Inflammatory macrophage treated with lipopolysaccharide for 4 hours (primary cell): ENCODE results near the gene FLT4.
A peak's percentile ranks its signal among the peaks of the same experiment; 100 is the strongest.
"Not testable (repeated sequence)": the region's sequence is repeated elsewhere in the genome, so short reads cannot be mapped to it uniquely, and the experiment has no call there.

ENCODE experiments used
- DNase-seq: peaks from one replicate; pipeline ENCODE4 v3.0.0-alpha.2; 2020

FLT4 gene

DNA sequence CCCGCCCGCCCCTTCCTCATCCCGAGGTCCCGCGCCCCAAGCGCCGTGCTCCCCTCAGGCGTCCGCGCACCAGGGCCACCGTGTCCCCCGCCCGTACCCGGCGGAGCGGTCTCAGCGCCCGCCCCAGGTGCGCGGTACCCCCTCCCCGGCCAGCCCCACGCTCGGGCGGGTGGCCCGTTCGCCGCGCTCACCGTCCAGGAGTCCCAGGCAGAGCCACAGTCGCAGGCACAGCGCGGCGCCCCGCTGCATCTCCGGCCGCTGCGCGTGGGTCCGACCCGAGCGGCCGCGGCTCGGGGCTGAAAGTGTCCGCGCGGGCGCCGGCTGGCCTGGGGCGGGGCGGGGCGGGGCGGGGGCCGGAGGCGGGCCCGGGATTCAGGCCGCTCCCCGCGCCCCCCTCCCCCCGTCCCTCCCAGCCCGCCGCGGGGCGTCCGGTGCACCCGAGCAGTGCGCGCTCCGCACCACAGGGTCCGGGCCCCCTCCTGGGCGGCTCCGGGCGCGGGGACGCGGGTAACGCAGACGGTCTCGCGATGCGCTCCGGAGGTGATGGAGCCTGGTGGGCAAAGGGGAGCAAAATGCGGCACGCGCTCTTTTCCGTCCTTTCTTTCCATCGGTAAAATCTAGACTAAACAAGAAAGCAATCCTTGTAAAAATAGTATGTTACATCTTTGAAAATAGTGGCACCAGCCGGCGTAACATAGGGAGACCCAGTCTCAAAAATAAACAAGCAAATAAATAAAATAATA lies at the start of gene FLT4:
FLT4 (minus strand) TSS at position 304 of the 743 bp plus-strand sequence; CDS start at position 249, 55 bp downstream.
- DNase-seq: no peak

DNA sequence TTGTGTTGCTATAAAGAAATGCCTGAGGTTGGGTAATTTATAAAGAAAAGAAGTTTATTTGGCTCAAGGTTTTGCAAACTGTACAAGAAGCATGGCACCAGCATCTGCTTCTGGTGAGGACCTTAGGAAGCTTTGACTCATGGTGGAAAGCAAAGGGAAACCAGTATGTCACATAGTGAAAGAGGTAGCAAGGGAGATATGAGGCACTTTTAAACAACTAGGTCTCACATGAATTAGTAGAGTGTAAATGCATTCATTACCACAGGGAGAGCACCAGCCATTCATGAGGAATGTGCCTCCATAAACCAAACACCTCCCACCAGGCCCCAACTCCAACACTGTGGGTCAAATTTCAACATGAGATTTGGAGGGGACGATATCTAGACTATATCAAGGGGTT lies 49.6 kb upstream of the FLT4 start:
- no peak for DNase-seq

DNA sequence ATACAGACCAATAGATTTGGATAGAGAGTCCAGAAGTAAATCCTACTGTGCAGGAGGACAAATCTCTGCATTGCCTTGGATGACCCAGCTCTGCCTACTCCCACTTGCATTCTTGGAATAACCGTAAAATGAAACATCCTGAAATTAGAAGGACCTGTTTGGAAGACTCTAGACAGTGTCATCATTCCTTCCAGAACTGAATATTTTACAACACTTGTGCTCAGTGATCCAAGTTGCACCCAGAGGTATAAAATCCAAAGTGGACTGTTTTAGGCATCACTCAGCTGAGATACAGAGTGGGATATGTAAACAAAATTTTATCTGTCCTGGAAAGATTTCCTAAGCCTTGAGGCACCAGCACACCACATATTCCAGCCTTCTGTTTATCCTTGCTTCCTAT lies 46.7 kb upstream of the FLT4 start:
- DNase-seq: no peak

DNA sequence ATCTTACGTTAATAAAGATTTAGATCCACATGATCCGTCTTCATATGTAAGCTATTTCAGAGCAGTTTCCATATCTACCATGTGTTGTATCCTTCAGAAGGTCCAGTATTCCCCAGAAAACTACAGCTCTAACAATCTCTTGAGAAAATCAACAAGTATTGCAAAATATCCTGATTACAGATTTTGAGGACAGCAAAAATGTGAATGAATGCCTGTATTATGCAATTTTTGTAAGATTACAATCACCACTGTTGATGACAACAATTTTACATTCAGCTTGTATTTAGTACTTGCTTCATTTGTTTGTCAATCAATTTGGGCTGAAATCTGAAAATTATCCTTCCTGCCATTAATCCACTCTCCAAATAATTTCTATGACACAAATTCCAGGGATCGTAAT lies 43.0 kb upstream of the FLT4 start:
- DNase-seq: no peak

DNA sequence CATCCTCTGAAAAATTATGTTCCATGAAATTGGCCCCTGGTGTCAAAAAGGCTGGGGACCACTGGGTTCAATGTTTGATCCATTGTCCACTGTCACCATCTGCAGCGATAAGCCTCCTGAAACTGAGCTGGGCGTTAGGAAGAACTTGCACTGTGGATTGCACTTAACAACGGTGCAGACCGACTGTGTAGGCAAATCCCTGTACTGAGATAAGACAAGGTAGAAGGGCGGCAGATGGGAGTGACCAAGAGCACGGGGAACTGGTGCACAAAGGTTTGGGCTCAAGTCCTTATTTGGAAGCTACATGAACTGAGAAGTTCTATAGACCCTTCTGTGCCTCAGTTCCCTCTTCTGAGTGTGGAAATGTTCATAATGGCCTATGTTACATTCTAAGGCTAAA lies 41.6 kb upstream of the FLT4 start:
- no peak for DNase-seq

DNA sequence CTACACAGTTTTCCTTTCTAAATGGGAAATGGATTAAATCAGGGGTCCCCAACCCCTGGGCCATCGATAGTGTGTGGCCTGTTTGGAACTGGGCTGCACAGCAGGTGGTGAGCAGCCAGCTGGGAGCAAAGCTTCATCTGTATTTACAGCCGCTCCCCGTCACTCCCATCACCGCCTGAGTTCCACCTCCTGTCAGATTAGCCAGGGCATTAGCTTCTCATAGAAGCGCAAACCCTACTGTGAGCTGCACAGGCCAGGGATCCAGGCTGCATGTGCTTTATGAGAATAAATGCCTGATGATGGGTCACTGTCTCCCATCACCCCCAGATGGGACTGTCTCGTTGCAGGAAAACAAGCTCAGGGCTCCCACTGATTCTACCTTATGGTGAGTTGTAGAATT lies 41.2 kb upstream of the FLT4 start:
- DNase-seq: no peak

DNA sequence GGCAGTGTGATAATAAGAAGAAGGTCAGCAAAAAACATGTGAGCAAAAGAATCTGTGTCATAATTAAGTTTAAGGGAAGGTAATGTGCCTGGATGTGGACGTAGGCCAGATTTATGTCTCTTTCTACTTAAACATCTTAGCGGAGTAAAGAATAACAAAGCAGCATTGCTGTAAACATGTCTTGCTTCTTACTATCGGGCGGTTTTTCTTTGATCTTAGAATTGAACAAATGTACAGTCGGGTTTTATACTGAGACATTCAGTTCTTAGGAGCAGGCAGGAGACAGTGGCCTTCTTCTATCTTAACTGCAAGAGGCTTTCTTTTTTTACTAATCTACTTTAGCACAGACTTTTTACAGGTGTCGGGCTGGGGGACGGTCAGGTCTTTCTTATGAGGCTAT lies 40.4 kb upstream of the FLT4 start:
- no peak for DNase-seq

DNA sequence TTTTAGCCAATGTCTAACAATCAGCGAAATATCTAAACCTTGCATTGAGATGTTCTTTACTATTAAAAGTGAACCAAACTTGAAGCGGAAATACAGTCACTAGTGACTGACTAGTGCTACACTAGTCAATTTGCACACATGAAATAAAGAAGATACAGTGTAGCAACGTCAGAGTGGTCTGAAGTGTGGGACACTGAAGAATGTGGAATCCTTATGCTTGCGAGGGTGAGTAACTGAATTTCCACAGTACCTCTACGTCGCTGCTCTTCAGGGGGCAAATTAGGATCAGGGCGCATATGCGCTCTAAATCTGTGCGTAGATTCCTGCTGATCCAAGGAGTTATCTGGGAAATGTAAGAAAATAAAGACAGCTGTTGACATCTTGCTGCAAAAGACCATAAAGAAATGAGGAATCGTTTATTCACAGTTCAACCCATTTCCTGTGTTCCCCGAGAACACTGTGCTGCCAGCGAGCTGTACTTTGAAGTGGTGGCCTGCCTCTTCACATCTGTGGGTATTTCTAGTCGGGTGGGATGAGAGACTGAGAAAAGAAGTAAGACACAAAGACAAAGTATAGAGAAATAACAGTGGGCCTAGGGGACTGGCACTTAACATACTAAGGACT lies 39.8 kb upstream of the FLT4 start:
- no peak for DNase-seq

DNA sequence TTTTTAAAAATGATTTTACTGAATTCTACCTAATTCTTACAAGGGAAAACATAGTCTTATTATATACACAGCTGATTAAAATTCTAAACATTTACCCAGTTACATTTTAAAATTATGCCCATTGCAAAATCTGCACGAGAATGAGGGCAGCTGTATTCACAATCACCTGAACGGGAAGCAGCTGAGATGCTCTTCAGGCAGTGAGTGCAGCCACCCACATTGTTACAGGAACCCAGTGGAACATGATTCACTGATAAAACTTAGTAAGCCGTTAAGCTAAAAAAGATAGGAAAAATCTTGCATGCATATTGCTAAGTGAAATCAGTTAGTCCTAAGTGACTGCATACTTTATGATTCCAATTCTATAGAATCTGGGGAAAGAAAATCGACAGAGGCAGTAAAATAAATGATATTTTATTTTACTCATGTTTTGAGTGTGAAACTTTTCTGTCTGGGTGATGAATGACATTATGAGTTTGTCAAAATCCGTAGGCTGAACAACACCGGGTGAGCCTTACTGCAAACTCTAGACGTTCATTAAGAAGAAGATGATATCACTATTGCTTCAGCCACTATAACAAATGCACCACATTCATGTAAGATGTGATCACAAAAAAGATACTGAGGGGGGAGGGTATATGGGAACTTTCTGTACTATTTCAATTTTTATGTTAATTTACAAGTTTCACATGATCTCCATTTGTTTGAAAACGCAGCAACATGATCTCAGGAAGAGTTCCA lies 39.1 kb upstream of the FLT4 start:
- no peak for DNase-seq

DNA sequence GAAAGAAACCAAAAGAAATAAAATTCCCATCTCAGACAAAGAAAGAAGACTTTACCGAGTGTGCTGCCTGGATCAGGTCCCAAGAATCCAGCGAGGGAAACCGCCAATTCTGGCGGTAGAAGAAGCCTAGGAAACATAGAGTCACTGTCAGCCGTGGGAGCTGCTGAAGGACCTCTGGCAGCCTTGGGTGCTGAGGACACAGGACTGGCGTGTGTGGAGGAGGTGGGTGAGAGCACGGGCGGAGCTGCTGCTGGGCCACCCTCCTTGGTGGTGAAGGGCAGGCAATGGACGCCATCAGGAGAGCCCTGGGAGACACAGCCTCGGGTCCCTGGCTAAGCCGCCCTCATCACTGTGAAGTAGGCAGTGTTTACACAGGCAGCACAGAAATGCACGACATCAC lies 37.4 kb upstream of the FLT4 start:
- not testable (repeated sequence) for DNase-seq

DNA sequence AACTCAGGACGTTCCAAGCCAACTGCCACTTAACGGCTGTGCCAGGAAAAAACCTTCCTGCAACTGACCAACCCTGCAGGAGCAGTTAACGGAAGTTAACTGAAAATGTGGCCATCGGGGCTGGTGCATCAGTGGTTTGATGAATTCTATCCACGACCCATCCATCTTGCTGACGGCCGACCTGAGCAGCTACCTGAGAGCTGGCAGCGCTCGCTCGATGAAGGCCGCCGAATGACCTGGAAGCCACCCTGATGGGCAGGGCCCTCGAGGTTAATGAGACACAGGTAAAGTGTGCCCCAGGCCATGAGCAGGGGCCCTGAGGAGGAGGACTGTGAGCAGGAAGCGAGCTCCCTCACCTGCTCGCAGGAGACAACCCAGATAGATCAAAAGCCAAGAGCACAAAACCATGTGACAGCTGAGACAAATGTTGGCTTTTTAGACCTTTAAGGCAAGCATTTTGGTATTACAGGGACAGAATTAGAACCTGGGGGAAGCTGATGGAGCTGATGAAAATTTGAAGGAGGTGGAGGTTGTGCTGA lies 35.3 kb upstream of the FLT4 start:
- no peak for DNase-seq

DNA sequence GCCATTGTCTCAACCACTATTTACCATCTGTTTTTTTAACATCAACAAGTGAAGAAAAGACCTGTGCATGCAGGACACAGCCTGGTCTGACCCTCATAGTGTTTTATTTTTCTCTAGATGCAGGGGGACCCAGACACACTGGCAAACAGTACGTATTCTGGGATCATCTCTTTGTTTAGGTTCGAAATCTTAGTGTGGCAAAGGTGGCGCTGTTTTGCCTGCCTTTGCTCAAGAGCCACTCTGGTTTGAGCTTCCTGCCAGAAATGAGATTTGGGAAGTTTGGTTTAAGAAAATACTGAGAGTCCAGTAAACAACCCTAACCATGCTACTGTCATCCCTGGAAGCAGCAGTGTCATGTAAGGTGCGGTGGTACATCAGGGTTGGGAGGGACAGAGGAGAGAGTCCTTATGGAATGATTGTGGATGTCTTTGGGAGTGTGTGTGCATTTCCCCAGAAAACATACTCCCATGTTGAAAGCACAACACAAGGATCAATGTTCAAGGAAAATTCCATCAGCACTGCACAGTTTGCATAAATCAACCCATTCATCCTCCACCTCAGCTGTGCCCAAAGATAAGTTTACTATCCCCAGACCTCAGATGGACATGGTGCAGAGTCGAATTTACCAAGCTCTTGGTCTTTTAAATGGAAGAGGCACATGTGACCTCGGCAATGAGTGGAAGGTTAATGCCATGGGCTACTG lies 34.0 kb upstream of the FLT4 start:
- no peak for DNase-seq

DNA sequence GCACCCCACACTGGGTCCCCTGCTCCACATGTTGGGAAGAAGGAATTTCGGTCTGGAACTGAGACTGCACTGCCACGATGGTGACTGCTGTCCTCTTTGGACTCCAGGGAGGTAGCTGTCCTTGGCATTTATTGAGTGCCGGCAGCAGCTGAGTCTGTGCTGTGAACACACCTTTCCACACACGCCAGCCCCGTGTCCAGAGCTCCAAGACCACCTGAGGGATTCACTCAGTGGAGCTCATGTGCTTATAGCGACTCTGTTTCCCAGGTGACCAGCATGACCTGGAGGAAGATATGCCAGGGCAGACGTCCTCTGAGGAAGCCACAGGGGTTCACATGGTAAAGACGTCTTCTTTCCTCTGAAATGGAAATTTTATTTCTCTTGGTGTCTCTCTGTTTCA lies 33.2 kb upstream of the FLT4 start:
- no peak for DNase-seq

DNA sequence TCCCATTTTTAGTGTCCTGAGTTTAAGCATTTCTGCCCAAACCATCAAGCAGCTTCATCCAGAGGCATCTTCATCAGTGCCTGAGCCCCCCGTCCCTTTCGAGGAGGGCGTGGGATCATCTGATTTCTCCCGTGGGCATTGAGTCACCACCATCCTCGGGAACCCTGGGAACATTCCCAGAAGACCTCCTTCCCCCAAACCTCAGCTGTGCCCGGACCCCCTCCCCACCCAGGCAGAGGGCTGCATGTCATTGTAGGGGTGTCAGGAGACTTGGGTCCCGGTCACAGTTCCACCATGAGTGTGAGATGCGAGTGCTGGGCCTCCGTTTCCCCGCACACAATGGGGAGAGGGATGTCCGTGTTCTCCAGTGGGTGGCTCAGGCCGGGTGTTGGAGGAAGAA lies 32.6 kb upstream of the FLT4 start:
- DNase-seq: not testable (repeated sequence)

DNA sequence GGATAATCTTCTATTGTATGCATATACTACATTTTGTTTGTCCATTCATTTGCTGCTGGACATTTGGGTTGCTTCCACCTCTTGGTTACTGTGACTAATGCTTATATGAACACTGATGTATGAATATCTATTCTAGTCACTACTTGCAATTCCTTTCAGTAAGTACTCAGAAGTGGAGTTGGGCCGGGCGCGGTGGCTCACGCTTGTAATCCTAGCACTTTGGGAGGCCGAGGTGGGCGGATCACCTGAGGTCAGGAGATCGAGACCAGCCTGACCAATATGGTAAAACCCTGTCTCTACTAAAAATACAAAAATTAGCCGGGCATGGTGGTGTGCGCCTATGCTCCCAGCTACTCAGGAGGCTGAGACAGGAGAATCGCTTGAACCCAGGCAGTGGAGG lies 28.9 kb upstream of the FLT4 start:
- DNase-seq: not testable (repeated sequence)

DNA sequence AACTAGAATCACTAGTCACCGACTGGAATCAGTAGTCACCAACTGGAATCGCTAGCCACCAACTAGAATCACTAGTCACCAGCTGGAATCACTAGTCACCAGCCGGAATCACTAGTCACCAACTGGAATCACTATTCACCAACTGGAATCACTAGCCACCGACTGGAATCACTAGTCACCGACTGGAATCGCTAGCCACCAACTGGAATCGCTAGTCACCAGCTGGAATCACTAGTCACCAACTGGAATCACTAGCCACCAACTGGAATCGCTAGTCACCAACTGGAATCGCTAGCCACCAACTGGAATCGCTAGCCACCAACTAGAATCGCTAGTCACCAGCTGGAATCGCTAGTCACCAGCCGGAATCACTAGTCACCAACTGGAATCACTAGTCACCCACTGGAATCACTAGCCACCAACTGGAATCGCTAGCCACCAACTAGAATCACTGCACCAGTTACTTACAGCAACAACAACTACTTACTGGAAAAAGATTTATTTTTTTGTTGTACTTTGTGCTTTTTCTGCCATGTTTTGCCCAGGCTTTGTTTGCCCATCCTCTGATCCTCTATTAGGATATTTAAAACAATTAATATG lies 25.7 kb upstream of the FLT4 start:
- DNase-seq: no peak

DNA sequence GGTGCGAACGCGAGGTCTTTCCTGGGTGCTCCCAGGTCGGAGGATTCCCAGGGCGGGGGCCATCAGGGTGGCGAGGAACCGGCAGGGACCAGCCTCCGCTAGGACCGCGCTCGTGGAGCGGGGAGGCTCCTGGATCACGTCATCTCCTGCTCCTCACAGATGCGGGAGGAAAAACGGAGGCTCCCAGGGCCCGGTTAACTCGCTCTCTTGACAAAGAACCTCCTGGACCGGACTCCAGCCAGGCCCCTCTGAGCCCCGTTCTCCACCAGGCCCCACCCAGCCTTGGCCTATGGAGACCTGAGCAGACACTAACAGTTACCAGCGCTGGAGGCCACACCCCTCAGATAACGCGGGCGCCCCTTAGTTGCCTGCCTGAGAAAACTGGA lies 24.7 kb upstream of the FLT4 start:
- not testable (repeated sequence) for DNase-seq

DNA sequence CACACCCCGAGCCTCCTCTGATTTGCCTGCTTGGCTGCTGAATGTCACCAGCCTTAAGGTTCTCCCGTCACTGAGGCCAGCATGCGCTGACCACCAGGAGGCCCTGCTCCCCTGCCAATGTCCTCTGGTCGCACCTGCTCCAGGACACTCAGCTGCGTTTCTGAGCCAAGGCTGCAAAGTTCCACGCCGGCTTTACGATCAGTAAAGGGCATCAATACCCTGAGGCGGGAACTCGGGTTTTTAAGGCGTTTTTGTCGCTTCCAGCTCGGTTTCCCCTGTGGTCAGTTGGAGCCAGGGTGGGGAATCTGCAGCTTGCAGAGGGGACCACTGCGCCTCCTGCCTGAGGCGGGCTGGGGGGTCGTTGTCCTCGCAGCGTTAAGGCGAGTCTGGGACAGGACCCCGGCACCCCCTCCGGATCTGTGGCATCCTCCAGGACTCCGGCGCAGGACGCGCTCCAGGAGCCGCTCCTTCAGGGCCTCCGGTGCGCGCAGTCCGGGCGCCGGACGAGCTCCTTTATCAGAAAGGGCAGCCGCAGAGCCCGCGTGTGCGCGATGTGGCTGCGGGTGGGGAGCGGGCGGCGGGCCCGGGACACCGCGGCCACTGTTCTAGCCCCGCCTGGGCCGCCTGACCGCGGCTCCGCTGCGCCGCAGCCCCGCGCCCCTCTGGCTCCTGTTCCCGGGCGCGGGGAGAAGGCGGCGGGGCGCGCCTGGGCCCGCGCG lies 24.1 kb upstream of the FLT4 start:
- no peak for DNase-seq

DNA sequence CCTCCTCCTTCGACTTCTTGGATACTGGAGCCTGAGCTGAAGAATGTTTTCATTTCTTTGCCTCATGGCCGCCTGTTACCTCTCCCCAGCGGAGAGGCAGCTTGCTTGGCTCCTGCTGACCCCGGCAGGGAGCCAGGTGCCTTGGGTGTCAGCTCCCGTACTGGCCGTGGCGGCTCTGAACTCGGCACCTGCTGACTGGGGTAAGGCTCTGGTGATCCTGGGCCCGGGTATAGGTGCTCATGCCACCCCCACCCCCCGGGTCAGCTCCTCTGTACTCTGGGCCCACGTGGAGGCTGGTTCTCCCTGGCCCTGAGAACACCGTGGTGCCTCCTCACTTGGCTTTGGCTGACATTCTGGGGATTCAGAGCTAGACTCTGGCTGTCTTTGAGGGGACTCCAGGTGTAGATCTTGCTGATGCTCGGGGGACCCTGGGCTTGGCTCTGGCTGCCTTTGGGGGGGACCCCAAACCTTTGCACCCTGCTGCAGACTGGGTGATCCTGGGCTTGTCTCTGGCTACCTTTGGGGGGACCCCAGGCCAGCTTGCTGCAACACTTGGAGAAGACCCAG lies 22.6 kb upstream of the FLT4 start:
- DNase-seq: not testable (repeated sequence)

DNA sequence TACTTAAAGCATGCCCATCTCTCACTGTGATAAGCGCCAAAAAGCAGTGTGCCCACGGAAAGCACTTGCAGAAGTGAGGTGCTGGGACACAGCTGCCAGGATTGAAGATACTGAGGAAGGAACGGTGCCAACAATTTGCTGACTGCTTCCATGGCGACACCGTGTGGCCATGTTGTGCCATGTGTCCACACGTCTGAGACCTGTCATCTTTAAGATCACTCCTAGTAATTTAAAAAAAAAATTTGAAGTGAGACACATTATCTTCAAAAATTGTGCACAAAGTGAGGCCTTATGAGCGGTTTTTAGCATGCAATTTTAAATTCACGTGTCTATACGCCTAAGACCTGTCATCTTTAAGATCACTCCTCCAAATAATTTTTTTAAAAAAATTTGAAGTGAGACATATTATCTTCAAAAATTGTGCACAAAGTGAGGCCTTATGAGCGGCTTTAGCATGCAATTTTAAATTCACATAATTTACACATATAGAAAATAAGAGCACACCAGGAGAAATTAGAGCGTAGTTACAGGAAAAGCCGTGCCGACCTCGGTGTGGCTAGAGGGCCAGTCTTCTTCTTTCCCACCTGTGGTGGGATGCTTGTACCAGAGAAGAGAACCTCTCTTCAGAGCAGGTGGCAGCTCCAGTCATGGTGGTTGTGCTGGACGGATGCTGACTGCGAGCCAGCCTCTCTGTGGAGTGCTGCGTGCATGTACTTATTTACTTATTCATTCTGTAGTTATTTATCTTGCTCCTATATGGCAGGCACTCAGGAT lies 21.4 kb upstream of the FLT4 start:
- peak; percentile 28 for DNase-seq

DNA sequence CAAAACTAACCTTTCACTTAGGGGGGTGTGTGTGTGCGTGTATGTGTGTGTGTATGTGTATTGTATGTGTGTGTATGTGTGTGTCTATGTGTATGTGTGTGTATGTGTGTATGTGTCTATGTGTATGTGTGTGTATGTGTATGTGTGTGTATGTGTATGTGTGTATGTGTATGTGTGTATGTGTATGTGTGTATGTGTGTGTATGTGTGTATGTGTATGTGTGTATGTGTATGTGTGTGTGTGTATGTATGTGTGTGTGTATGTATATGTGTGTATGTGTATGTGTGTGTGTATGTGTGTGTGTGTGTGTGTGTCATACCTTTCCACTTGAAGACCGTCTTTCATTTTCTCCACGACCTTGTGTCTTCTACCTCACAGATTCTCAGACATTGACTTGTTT lies 20.8 kb upstream of the FLT4 start:
- DNase-seq: no peak
